Activated naive CD4-positive, alpha-beta T cell treated with anti-CD3 and anti-CD28 coated beads, Interleukin-2, amount 50 U/mL, for 72 hours (primary cell): ENCODE results near the gene ZNF853. TPM values are rescaled to one million over a fixed set of nuclear protein-coding genes. Genes with fewer than 3 reads are reported as not detected.

Source experiments
- ATAC-seq, 2 donors: fragments of 150-1000 bp; cut with Tn5 transposase; 2 replicates each; pipeline ENCODE4 v1.10.0; 2021; ENCODE audit warnings: mild to moderate bottlenecking in 2 of 2, moderate library complexity in 2 of 2
- DNase-seq, 2 donors: peaks; one replicate each; pipeline ENCODE4 v3.0.0; 2021 to 2022; ENCODE audit warnings: low spot score in 2 of 2
- H3K27ac Mint-ChIP-seq, 2 donors: one replicate each; pipeline ENCODE4 v1.8.0; 2022; ENCODE audit warnings: mild to moderate bottlenecking in 2 of 2, mixed read lengths in 2 of 2
- H3K36me3 Mint-ChIP-seq, 2 donors: one replicate each; pipeline ENCODE4 v1.8.0; 2022; ENCODE audit warnings: mixed read lengths in 2 of 2
- H3K9me3 Mint-ChIP-seq, 2 donors: one replicate each; pipeline ENCODE4 v1.8.0; 2022; ENCODE audit warnings: mixed read lengths in 2 of 2
- total RNA-seq, 2 donors: library from RNA; stranded (reverse); gene quantifications; one replicate each; pipeline ENCODE4 v1.2.3, GENCODE V29; 2022

The ZNF853 gene
- total RNA-seq, 2 donors from 2014 or later: 0.89 to 1.7 TPM

- DNase-seq (no peak), ATAC-seq (no peak)
- peak overlapping the region; percentile 41 to 79 for H3K27ac Mint-ChIP-seq
- peaks cover 15 to 37% of the 10 kb centered on the region in 2 donors for H3K36me3 Mint-ChIP-seq
- H3K9me3 Mint-ChIP-seq: no peaks in the 10 kb centered on the region
Measured at GRCh38 chr7:6642861-6643640, 27.6 kb downstream of the ZNF853 start.

GRCh38 chr7:6643915-6644625 is 28.7 kb downstream of the ZNF853 start:
- Mint-ChIP-seq H3K36me3 (peaks cover 8 to 27% of the 10 kb centered on the region in 2 donors), H3K27ac (peak overlapping the region in 1 of 2 donors; percentile 41), H3K9me3 (no peaks in the 10 kb centered on the region)
- ATAC-seq: no peak
- DNase-seq: no peak

GRCh38 chr7:6644728-6645127 is 29.3 kb downstream of the ZNF853 start:
- no peaks in the 10 kb centered on the region for H3K9me3 Mint-ChIP-seq
- peaks cover 6 to 23% of the 10 kb centered on the region in 2 donors for H3K36me3 Mint-ChIP-seq
- DNase-seq (no peak), ATAC-seq (no peak)
- no peak overlapping the region for H3K27ac Mint-ChIP-seq

GRCh38 chr7:6646465-6646864 is 31.1 kb downstream of the ZNF853 start:
- Mint-ChIP-seq H3K27ac (peak overlapping the region; percentile 47 to 68), H3K9me3 (peaks cover 0 to 5% of the 10 kb centered on the region in 2 donors), H3K36me3 (peaks cover 12 to 34% of the 10 kb centered on the region in 2 donors)
- DNase-seq (no peak), ATAC-seq (no peak)

GRCh38 chr7:6647080-6647479 is 31.7 kb downstream of the ZNF853 start:
- DNase-seq (no peak), ATAC-seq (no peak)
- Mint-ChIP-seq H3K9me3 (peaks cover 0 to 5% of the 10 kb centered on the region in 2 donors), H3K27ac (peak overlapping the region; percentile 47 to 68), H3K36me3 (peaks cover 12 to 35% of the 10 kb centered on the region in 2 donors)

- peak overlapping the region in 1 of 2 donors; percentile 68 for H3K27ac Mint-ChIP-seq
- DNase-seq (no peak), ATAC-seq (no peak)
- peaks cover 12 to 35% of the 10 kb centered on the region in 2 donors for H3K36me3 Mint-ChIP-seq
- H3K9me3 Mint-ChIP-seq: peaks cover 0 to 5% of the 10 kb centered on the region in 2 donors
Measured at GRCh38 chr7:6647541-6647940, 32.1 kb downstream of the ZNF853 start.

GRCh38 chr7:6648066-6648814 is 32.8 kb downstream of the ZNF853 start:
- H3K27ac Mint-ChIP-seq: no peak overlapping the region
- no peak for DNase-seq
- ATAC-seq: no peak
- peaks cover 12 to 35% of the 10 kb centered on the region in 2 donors for H3K36me3 Mint-ChIP-seq
- peaks cover 0 to 5% of the 10 kb centered on the region in 2 donors for H3K9me3 Mint-ChIP-seq

- Mint-ChIP-seq H3K27ac (no peak overlapping the region), H3K9me3 (peaks cover 0 to 5% of the 10 kb centered on the region in 2 donors), H3K36me3 (peaks cover 12 to 35% of the 10 kb centered on the region in 2 donors)
- DNase-seq (no peak), ATAC-seq (no peak)
Measured at GRCh38 chr7:6648815-6649104, 33.4 kb downstream of the ZNF853 start.

GRCh38 chr7:6649241-6649961 is 34.0 kb downstream of the ZNF853 start:
- ATAC-seq (no peak), DNase-seq (no peak)
- Mint-ChIP-seq H3K36me3 (peaks cover 12 to 35% of the 10 kb centered on the region in 2 donors), H3K27ac (no peak overlapping the region), H3K9me3 (peaks cover 0 to 5% of the 10 kb centered on the region in 2 donors)

- ATAC-seq (no peak), DNase-seq (no peak)
- Mint-ChIP-seq H3K9me3 (peaks cover 0 to 5% of the 10 kb centered on the region in 2 donors), H3K27ac (no peak overlapping the region), H3K36me3 (peaks cover 16 to 40% of the 10 kb centered on the region in 2 donors)
Measured at GRCh38 chr7:6650086-6650485, 34.7 kb downstream of the ZNF853 start.

GRCh38 chr7:6650521-6651011 is 35.2 kb downstream of the ZNF853 start:
- Mint-ChIP-seq H3K27ac (no peak overlapping the region), H3K36me3 (peaks cover 16 to 45% of the 10 kb centered on the region in 2 donors), H3K9me3 (peaks cover 0 to 5% of the 10 kb centered on the region in 2 donors)
- DNase-seq (peak in 1 of 2 donors; percentile 28), ATAC-seq (no peak)

GRCh38 chr7:6651851-6652445 is 36.5 kb downstream of the ZNF853 start:
- ATAC-seq: no peak
- H3K9me3 Mint-ChIP-seq: peaks cover 0 to 5% of the 10 kb centered on the region in 2 donors
- peak in 1 of 2 donors; percentile 49 for DNase-seq
- H3K36me3 Mint-ChIP-seq: peaks cover 16 to 39% of the 10 kb centered on the region in 2 donors
- no peak overlapping the region for H3K27ac Mint-ChIP-seq

GRCh38 chr7:6652446-6653011 is 37.1 kb downstream of the ZNF853 start:
- no peak overlapping the region for H3K27ac Mint-ChIP-seq
- ATAC-seq (no peak), DNase-seq (peak in 1 of 2 donors; percentile 53)
- H3K9me3 Mint-ChIP-seq: peaks cover 0 to 5% of the 10 kb centered on the region in 2 donors
- H3K36me3 Mint-ChIP-seq: peaks cover 16 to 33% of the 10 kb centered on the region in 2 donors

GRCh38 chr7:6653071-6654003 is 37.9 kb downstream of the ZNF853 start:
- no peak for DNase-seq
- ATAC-seq: no peak
- peaks cover 0 to 5% of the 10 kb centered on the region in 2 donors for H3K9me3 Mint-ChIP-seq
- H3K27ac Mint-ChIP-seq: no peak overlapping the region
- peaks cover 16 to 31% of the 10 kb centered on the region in 2 donors for H3K36me3 Mint-ChIP-seq
